H9 (cell line): ENCODE measurements around the gene TCEA2. TPM values are rescaled to one million over a fixed set of nuclear protein-coding genes. Genes with fewer than 3 reads are reported as not detected.

Experiments used
- DNase-seq: peaks from one replicate; pipeline ENCODE4 v3.0.0-alpha.2; 2017
- H2AFZ ChIP-seq: one replicate; pipeline ENCODE4 v1.6.1; 2013; ENCODE audit warnings: mild to moderate bottlenecking, low read length, control low read depth, moderate library complexity
- H2AK5ac ChIP-seq: 2 replicates; pipeline ENCODE4 v1.6.1; 2013; ENCODE audit warnings: low read length, control low read depth, mixed read lengths; ENCODE audit not compliant: insufficient read length
- H2BK120ac ChIP-seq: one replicate; pipeline ENCODE4 v1.6.1; 2013; ENCODE audit warnings: low read depth, mild to moderate bottlenecking, low read length, control low read depth, inconsistent platforms; ENCODE audit not compliant: poor library complexity, severe bottlenecking
- H2BK12ac ChIP-seq: 2 replicates; pipeline ENCODE4 v1.6.1; 2013; ENCODE audit warnings: low read length, control low read depth, mixed read lengths, low read depth; ENCODE audit not compliant: insufficient read length
- H2BK15ac ChIP-seq: 2 replicates; pipeline ENCODE4 v1.6.1; 2013; ENCODE audit warnings: low read depth, low read length, control low read depth
- H2BK20ac ChIP-seq: one replicate; pipeline ENCODE4 v1.6.1; 2013; ENCODE audit warnings: low read depth, mild to moderate bottlenecking, low read length, control low read depth, inconsistent platforms; ENCODE audit not compliant: poor library complexity, severe bottlenecking
- H2BK5ac ChIP-seq: 2 replicates; pipeline ENCODE4 v1.6.1; 2013; ENCODE audit warnings: low read length, control low read depth, mixed read lengths; ENCODE audit not compliant: insufficient read length
- H3K14ac ChIP-seq: 2 replicates; pipeline ENCODE4 v1.6.1; 2013; ENCODE audit warnings: low read length, control low read depth; ENCODE audit not compliant: insufficient read depth
- H3K18ac ChIP-seq: 2 replicates; pipeline ENCODE4 v1.6.1; 2013; ENCODE audit warnings: low read depth, mild to moderate bottlenecking, mixed read lengths, low read length, control low read depth; ENCODE audit not compliant: insufficient read length
- H3K23ac ChIP-seq: 2 replicates; pipeline ENCODE4 v1.6.1; 2013; ENCODE audit warnings: low read length, control low read depth, mixed read lengths, low read depth; ENCODE audit not compliant: insufficient read length
- H3K23me2 ChIP-seq: 2 replicates; pipeline ENCODE4 v1.6.1; 2013; ENCODE audit warnings: low read depth, mild to moderate bottlenecking, mixed read lengths, low read length, control low read depth; ENCODE audit not compliant: insufficient read length, poor library complexity, severe bottlenecking
- H3K27ac ChIP-seq: 2 replicates; pipeline ENCODE4 v1.5.1; 2013; ENCODE audit warnings: low read length, control low read depth, mixed read lengths, low read depth; ENCODE audit not compliant: insufficient read length
- H3K27me3 ChIP-seq: 2 replicates; pipeline ENCODE4 v1.6.1; 2013; ENCODE audit warnings: low read length, control low read depth, inconsistent platforms; ENCODE audit not compliant: insufficient read depth
- H3K4ac ChIP-seq: 2 replicates; pipeline ENCODE4 v1.6.1; 2013; ENCODE audit warnings: low read depth, mild to moderate bottlenecking, control low read depth, inconsistent platforms, low read length, moderate library complexity
- H3K4me1 ChIP-seq: 2 replicates; pipeline ENCODE4 v1.6.1; 2013; ENCODE audit warnings: low read length, control low read depth, inconsistent platforms; ENCODE audit not compliant: insufficient read depth
- H3K4me2 ChIP-seq: 2 replicates; pipeline ENCODE4 v1.6.1; 2013; ENCODE audit warnings: low read length, control low read depth, mixed read lengths; ENCODE audit not compliant: insufficient read length, insufficient read depth
- H3K56ac ChIP-seq: 2 replicates; pipeline ENCODE4 v1.6.1; 2013; ENCODE audit warnings: low read depth, mild to moderate bottlenecking, mixed read lengths, low read length, control low read depth; ENCODE audit not compliant: insufficient read length
- H3K79me1 ChIP-seq: 2 replicates; pipeline ENCODE4 v1.6.1; 2013; ENCODE audit warnings: low read depth, mild to moderate bottlenecking, moderate library complexity, low read length, control low read depth, inconsistent platforms; ENCODE audit not compliant: insufficient read depth, poor library complexity, severe bottlenecking
- H3K79me2 ChIP-seq: 2 replicates; pipeline ENCODE4 v1.6.1; 2013; ENCODE audit warnings: low read length, control low read depth, inconsistent platforms; ENCODE audit not compliant: insufficient read depth
- H3K9ac ChIP-seq: 2 replicates; pipeline ENCODE4 v1.6.1; 2013; ENCODE audit warnings: low read length, control low read depth, mixed read lengths; ENCODE audit not compliant: insufficient read length; ENCODE audit errors: extremely low read depth
- H3K9me3 ChIP-seq: one replicate; pipeline ENCODE4 v1.6.1; 2013; ENCODE audit warnings: low read depth, low read length, inconsistent platforms; ENCODE audit not compliant: control insufficient read depth
- H3T11ph ChIP-seq: one replicate; pipeline ENCODE4 v1.6.1; 2013; ENCODE audit warnings: mild to moderate bottlenecking, low read length, control low read depth, inconsistent platforms
- H4K20me1 ChIP-seq: one replicate; pipeline ENCODE4 v1.6.1; 2013; ENCODE audit not compliant: control insufficient read depth, insufficient read length, insufficient read depth
- H4K5ac ChIP-seq: 2 replicates; pipeline ENCODE4 v1.6.1; 2013; ENCODE audit warnings: low read depth, mild to moderate bottlenecking, mixed read lengths, low read length, control low read depth; ENCODE audit not compliant: insufficient read length
- H4K8ac ChIP-seq: replicated peaks from 2 replicates; pipeline ENCODE4 v1.6.1; 2013; ENCODE audit warnings: low read length, control low read depth, mixed read lengths, low read depth; ENCODE audit not compliant: insufficient read length
- H4K91ac ChIP-seq: 2 replicates; pipeline ENCODE4 v1.6.1; 2013; ENCODE audit warnings: low read depth, mild to moderate bottlenecking, moderate library complexity, mixed read lengths, low read length, control low read depth; ENCODE audit not compliant: insufficient read length
- H3K27ac Mint-ChIP-seq, 3 experiments: 2 replicates in 2 of 3; 3 replicates in 1 of 3; pipeline ENCODE4 v1.8.0; 2020 to 2021; ENCODE audit warnings: mixed read lengths in 3 of 3, mild to moderate bottlenecking in 1 of 3, moderate library complexity in 1 of 3
- H3K27me3 Mint-ChIP-seq: 2 replicates; pipeline ENCODE4 v1.8.0; 2021; ENCODE audit warnings: low read depth, mild to moderate bottlenecking, moderate library complexity, mixed read lengths
- H3K36me3 Mint-ChIP-seq, 3 experiments: 2 replicates in 2 of 3; 3 replicates in 1 of 3; pipeline ENCODE4 v1.8.0; 2020 to 2021; ENCODE audit warnings: low read depth in 3 of 3, mixed read lengths in 3 of 3; ENCODE audit not compliant: insufficient read depth in 1 of 3
- H3K4me1 Mint-ChIP-seq, 2 experiments: 2 replicates each; pipeline ENCODE4 v1.8.0; 2020; ENCODE audit warnings: mixed read lengths in 2 of 2
- H3K4me3 Mint-ChIP-seq, 2 experiments: 2 replicates in 1 of 2; 3 replicates in 1 of 2; pipeline ENCODE4 v1.8.0; 2020 to 2021; ENCODE audit warnings: mild to moderate bottlenecking in 2 of 2, mixed read lengths in 2 of 2, moderate library complexity in 1 of 2
- H3K9me3 Mint-ChIP-seq, 2 experiments: 2 replicates in 1 of 2; 3 replicates in 1 of 2; pipeline ENCODE4 v1.8.0; 2020; ENCODE audit warnings: mild to moderate bottlenecking in 2 of 2, mixed read lengths in 2 of 2, moderate library complexity in 1 of 2
- CTCF ChIP-seq: fragments of 200-600 bp; sonication (generic); conservative IDR thresholded peaks from 3 replicates; pipeline ENCODE4 v1.8.0; 2021; ENCODE audit warnings: antibody characterized with exemption, mild to moderate bottlenecking
- WGBS: extraction: QIAGEN DNeasy Blood & Tissue Kit; methylation state at CpG from one replicate; pipeline ENCODE4 v1.1.7; 2013; ENCODE audit warnings: missing lambda C conversion rate, low lambda C conversion rate, mixed read lengths; ENCODE audit not compliant: insufficient read length; ENCODE audit errors: extremely low coverage; 5-methylcytosine and 5-hydroxymethylcytosine counted together
- total RNA-seq: library from RNA; stranded (reverse); gene quantifications from 2 replicates; pipeline ENCODE4 v1.2.1, GENCODE V29; 2021

The TCEA2 gene
- total RNA-seq, 1 experiment from 2014 or later = 51.7 TPM

- Histone ChIP-seq H3K9me3 (no peaks in the 10 kb centered on the region), H3K14ac (no peak overlapping the region), H3K9ac (no peak overlapping the region), H3K18ac (no peak overlapping the region), H2AFZ (no peak overlapping the region), H3K23ac (no peak overlapping the region), H3K23me2 (no peaks in the 10 kb centered on the region), H3K79me2 (no peaks in the 10 kb centered on the region), H4K5ac (no peak overlapping the region), H3K56ac (no peak overlapping the region), H2AK5ac (no peak overlapping the region), H3T11ph (no peak overlapping the region), H2BK5ac (no peak overlapping the region), H2BK120ac (no peak overlapping the region), H2BK15ac (no peak overlapping the region), H4K91ac (no peak overlapping the region), H3K27ac (no peak overlapping the region), H3K79me1 (no peaks in the 10 kb centered on the region), H3K4me2 (no peak overlapping the region), H3K4ac (no peak overlapping the region), H4K8ac (no peak overlapping the region), H4K20me1 (no peaks in the 10 kb centered on the region), H3K27me3 (no peaks in the 10 kb centered on the region), H2BK20ac (no peak overlapping the region), H3K4me1 (no peaks in the 10 kb centered on the region), H2BK12ac (no peak overlapping the region)
- H3K9me3 Mint-ChIP-seq = no peaks in the 10 kb centered on the region
- H3K27me3 Mint-ChIP-seq = no peaks in the 10 kb centered on the region
- TF ChIP-seq CTCF = no peak
- H3K27ac Mint-ChIP-seq = no peak overlapping the region; a peak in 1 of 7 replicates
- no peaks in the 10 kb centered on the region for H3K4me1 Mint-ChIP-seq
- H3K4me3 Mint-ChIP-seq = no peak overlapping the region
- no CpG with 5 or more reads among the region's 2 CpGs for WGBS
- peaks cover 28 to 66% (median 58%) of the 10 kb centered on the region in 3 experiments; a peak in 6 of 7 replicates for H3K36me3 Mint-ChIP-seq
- DNase-seq = no peak
Measured at GRCh38 chr20:64015635-64016034, 47.4 kb upstream of the TCEA2 start.
